DMS114 treated with DMSO at 0.1 percent for 48 hours (cell line): Measurements from ENCODE around the gene CCDC17.

Experiments
- DNase-seq: peaks from one replicate; lab custom pipeline; 2025; ENCODE audit not compliant: unreplicated experiment; lab: John Stamatoyannopoulos, UW

Gene CCDC17

GRCh38 chr1:45623972-45624371, at the start of gene CCDC17:
CCDC17 (minus strand) TSS chr1:45624054; CDS start chr1:45623909, 145 bp downstream.
- DNase-seq = no peak

- no peak for DNase-seq
Measured at GRCh38 chr1:45669859-45670655, 46.2 kb upstream of the CCDC17 start.

DNA sequence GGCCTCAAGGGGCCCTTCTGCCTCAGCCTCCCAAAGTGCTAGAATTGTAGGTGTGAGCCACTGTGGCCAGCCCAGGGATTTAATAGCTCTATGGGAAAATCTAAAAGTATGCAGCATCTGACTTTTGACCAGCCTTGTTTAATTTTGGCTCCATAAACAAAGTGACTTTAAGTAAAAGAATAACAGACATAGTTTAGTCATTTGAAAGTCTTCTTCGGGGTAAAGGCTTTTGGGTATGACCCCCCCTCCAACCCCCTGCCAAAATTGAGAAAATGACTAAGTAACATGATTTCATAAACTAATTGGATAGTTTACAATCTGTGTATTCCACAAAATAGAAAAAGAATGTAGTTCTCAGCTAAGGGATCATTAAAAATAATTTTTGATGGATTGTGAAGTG, 45.5 kb upstream of the CCDC17 start:
- no peak for DNase-seq

- no peak for DNase-seq
Measured at GRCh38 chr1:45668526-45668925, 44.7 kb upstream of the CCDC17 start.

GRCh38 chr1:45667321-45668111, 43.7 kb upstream of the CCDC17 start:
- no peak for DNase-seq

DNA sequence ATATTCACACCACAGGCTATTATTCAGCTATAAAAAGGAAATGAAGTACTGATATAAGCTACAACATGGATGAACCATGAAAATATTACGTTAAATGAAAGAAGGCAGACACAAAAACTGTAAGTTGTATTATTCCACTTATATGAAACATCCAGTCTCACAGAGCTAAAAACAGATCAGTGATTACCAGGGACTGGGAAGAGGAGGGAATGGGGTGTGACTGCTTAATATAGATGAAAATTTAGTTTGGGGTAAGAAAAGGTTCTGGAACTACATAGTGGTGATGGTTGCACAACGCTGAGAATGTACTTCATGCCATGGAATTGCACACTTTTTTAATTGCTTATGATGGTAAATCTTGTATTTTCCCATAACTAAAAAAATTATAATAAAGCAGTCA, 43.0 kb upstream of the CCDC17 start:
- no peak for DNase-seq

GRCh38 chr1:45660336-45660735, 36.5 kb upstream of the CCDC17 start:
- DNase-seq = no peak

GRCh38 chr1:45659222-45659621, 35.4 kb upstream of the CCDC17 start:
- DNase-seq = no peak

DNA sequence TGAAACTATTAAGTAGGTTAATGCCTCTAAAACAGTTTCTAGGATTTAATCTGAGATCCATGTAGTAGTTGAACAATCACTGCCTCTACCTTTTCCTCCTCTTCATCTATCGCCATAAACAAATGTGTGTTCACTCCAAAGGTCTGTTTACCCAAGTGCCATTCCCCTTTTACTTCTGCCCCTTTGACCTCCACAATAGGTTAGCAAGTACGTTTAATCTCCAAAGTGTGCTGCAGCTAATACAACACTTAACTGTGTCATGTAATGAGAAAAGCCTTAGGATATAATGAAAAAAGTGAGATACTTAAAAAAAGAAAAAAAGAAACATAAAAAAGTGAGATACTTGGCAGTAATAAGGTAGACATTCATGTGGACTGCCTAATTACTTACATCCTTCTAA, 34.3 kb upstream of the CCDC17 start:
- no peak for DNase-seq

- no peak for DNase-seq
Measured at GRCh38 chr1:45656573-45657226, 32.8 kb upstream of the CCDC17 start.

DNA sequence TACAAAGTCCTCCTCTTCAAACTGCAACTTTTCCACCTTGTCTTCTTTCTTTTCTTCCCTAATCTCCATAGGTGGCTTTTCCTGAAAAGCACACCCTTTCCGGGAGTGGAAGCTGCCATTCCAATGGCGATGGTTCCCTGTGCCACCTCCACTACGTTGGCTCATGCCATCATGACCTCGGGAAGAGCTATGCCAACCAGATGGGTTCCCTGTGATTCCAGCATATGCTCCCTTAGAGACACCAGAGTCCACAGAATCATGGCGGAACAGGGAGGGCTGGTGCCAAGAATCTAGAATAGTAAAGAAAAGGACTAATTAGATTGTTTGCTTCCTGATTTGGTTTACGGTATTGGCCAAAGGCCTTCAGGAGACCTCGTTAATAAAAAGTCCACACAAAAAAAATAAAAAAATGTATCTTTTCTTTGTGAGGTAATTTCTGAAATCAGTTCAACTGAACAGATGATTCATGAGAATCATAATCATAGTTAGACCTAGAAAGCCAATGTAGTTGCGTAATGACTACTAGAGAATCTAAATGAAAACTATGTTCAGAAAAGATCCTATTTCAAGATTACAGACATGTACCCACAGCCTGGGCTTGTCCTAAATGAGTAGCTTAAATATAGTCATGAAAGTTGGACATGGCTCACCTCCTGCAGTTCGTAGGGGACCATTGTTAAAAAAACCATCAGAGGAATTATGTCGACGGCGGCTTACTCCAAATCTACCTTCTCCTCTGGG, 30.9 kb upstream of the CCDC17 start:
- DNase-seq = no peak

DNA sequence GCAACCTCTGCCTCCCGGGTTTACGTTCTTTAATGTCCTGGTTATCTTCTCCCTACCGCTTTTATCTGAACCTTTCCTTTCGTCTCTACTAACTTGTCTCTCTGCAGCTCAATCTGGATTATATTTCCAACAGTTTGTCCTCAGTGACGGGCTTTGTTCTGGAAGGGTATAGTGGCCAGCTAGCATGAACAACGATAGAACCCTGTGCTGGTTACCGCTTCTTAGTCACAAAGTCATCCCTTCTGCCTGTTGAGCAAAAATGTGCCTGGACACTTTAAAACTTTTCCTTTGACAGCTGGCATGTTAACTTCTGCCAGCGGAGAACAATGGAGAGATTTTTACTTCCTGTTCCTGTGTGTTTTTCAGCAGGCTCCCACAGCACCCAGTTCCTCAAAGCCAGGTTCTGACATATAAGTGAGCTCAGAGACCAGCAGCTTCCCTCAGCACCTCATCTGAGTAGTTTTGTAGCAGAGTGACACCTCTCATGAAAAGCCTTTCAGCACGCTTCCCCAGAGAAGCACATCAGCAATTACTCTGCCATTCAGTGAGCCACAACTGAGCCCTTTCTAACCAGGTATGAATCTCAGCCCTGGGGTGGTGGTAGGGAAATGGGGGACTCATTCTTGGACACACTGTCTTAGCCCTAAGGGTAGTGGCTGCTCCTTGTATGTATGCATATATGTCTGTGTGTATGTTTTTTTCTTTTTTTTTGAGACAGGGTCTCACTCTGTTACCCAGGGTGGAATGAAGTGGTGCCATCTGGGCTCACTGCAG, 23.6 kb upstream of the CCDC17 start:
- DNase-seq = no peak

- DNase-seq = no peak
Measured at GRCh38 chr1:45644661-45645060, 20.8 kb upstream of the CCDC17 start.

DNA sequence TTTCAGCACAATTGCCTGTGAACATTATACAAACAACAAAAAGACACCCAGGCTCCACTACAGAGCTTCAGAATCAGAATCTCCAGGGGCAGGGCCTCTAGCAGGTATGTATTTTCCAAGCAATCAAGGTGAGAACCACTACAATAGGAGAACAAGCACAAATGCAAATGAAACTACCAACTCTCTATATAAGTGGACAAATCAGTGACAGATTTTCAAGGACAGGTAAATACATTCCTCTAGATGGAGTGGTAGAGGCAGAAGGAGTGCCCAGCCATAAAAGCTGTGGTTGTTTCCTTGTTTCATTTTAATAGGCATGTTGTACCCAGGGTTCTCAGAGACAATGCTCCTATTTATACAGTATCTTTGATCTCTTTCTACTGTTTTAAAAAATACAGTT, 20.1 kb upstream of the CCDC17 start:
- no peak for DNase-seq

DNA sequence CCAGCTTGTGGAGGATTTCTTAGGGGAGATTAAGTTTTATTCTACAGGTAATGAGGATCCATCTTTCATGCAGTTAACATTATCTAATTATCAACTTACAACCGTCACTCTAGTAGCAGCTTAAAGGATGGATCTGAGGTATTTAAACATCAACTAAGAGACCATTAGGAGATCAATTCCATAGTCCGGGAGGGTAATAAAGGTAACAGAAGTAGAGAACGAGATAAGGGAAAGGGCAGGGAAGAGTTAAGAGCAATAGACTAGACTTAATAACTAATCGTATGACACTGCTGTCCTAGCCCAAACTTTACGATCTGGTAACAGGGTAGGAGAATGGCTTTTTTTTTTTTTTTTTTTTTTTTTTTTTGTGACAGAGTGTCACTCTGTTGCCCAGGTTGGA, 19.5 kb upstream of the CCDC17 start:
- no peak for DNase-seq

DNA sequence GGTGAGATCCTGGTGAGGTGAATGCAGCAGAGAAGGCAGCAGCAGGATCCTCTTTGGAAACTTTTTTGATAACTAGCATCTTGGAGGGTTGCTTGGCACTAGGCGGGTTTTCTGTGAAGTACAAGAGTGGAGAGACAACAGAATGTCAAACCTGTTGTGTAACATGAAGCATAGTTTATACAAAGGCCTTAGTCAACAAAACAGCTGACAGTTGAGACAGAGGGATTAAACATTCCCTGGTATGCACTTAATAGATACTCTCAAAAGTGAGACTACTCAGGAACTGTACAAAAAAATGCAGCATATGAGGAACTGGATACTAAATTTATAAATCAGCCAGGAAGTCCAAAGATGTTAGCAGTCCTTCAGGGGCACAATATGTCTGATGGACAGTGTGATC, 16.4 kb upstream of the CCDC17 start:
- no peak for DNase-seq

GRCh38 chr1:45635211-45635610, 11.4 kb upstream of the CCDC17 start:
- DNase-seq = no peak

DNA sequence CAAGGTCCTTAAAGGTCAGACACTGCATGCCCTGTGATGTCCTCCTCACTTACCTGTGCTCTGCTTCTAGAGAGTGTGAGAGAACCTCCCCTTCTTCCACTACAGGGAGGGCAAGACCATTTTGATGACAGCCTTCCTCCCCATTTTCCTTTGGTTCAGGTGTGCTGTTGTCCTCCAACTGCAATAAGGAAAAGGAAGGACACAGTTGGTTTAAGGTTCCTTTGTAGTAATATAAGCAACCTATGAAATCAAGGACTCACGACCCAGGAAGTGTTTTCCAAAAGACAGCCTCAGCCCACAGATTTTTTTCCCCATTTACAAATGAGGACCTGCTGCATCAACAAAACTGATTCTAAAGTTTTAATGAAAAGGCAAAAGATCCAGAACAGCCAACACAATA, 6.6 kb upstream of the CCDC17 start:
- DNase-seq = no peak

- DNase-seq = no peak
Measured at GRCh38 chr1:45629035-45629434, 5.2 kb upstream of the CCDC17 start.
